ENCODE data around the gene ADAD1.
"Not testable (repeated sequence)": the region's sequence is repeated elsewhere in the genome, so short reads cannot be mapped to it uniquely, and the experiment has no call there.

The ADAD1 gene

GRCh38 chr4:122378711-122379110, at the start of gene ADAD1:
TSS of gene ADAD1 (plus strand) at chr4:122379011. CDS start at chr4:122380070, 1,059 bp downstream.
- DNase-seq: no peak

GRCh38 chr4:122329876-122330565, 48.8 kb upstream of the ADAD1 start:
- DNase-seq: no peak

GRCh38 chr4:122331195-122331594, 47.6 kb upstream of the ADAD1 start:
- DNase-seq: no peak

- DNase-seq: no peak
Observed at GRCh38 chr4:122334828-122335227, 44.0 kb upstream of the ADAD1 start.

GRCh38 chr4:122341886-122342285, 36.9 kb upstream of the ADAD1 start:
- no peak for DNase-seq

- DNase-seq: no peak
Observed at GRCh38 chr4:122346036-122346435, 32.8 kb upstream of the ADAD1 start.

- DNase-seq: no peak
Observed at GRCh38 chr4:122346503-122346902, 32.3 kb upstream of the ADAD1 start.

- no peak for DNase-seq
Observed at GRCh38 chr4:122356317-122356808, 22.4 kb upstream of the ADAD1 start.

- no peak for DNase-seq
Observed at GRCh38 chr4:122360754-122361153, 18.1 kb upstream of the ADAD1 start.

GRCh38 chr4:122364700-122365404, 14.0 kb upstream of the ADAD1 start:
- DNase-seq: no peak

- DNase-seq: not testable (repeated sequence)
Observed at GRCh38 chr4:122368786-122369185, 10.0 kb upstream of the ADAD1 start.

GRCh38 chr4:122377352-122377751, 1.5 kb upstream of the ADAD1 start:
- DNase-seq: no peak

GRCh38 chr4:122379239-122379638, 428 bp downstream of the ADAD1 start:
- DNase-seq: no peak

GRCh38 chr4:122383341-122383740, 4.5 kb downstream of the ADAD1 start:
- DNase-seq: no peak

GRCh38 chr4:122384245-122384644, 5.4 kb downstream of the ADAD1 start:
- DNase-seq: no peak

- DNase-seq: no peak
Observed at GRCh38 chr4:122393276-122393675, 14.5 kb downstream of the ADAD1 start.

- no peak for DNase-seq
Observed at GRCh38 chr4:122403861-122404260, 25.1 kb downstream of the ADAD1 start.

GRCh38 chr4:122412547-122412946, 33.7 kb downstream of the ADAD1 start:
- DNase-seq: no peak

GRCh38 chr4:122423246-122423645, 44.4 kb downstream of the ADAD1 start:
- no peak for DNase-seq

- no peak for DNase-seq
Observed at GRCh38 chr4:122431351-122431750, 52.5 kb downstream of the ADAD1 start.

GRCh38 chr4:122434285-122434684, 55.5 kb downstream of the ADAD1 start:
- DNase-seq: no peak

GRCh38 chr4:122450847-122451246, 72.0 kb downstream of the ADAD1 start:
- no peak for DNase-seq

- no peak for DNase-seq
Observed at GRCh38 chr4:122453384-122453995, 74.7 kb downstream of the ADAD1 start.

Measured in NCI-H2081 treated with DMSO at 0.1 percent for 48 hours (cell line).